ENCODE results near the gene ACOXL. TPM values are rescaled to one million over a fixed set of nuclear protein-coding genes. Genes with fewer than 3 reads are reported as not detected.

ACOXL gene
- total RNA-seq, 1 donor from 2014 or later = 0.23 TPM

DNA sequence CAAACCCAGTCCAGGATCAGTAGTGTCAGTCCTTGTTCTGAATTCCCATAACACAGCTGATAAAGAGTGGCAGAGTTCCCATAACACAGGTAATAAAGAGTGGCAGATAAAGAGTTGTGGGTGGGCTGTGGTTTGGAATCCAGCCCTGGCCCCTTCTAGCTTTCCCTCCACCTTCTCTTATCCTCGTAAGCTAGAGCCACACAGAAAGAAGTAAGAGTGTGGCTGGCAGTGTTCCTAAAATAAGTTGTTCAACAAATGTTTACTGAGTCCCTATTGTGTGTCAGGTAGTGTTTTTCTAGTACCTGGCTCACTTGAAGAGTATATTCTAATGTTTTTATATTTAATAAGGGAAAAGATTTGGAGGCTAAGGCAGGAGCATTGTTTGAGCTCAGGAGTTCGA is 323.4 kb downstream of the ACOXL start:
- Histone ChIP-seq H3K4me1 (ENCODE audit: insufficient read depth, low read length) (no peaks in the 10 kb centered on the region), H4K20me1 (ENCODE audit: insufficient read depth, low read length) (peaks cover 4% of the 10 kb centered on the region), H3K4me2 (ENCODE audit: low read length) (no peak overlapping the region), H3K9ac (ENCODE audit: low read length) (no peak overlapping the region), H3K79me2 (ENCODE audit: insufficient read depth, low read length) (no peaks in the 10 kb centered on the region), H3K27me3 (ENCODE audit: insufficient read depth, low read length) (peaks cover 23% of the 10 kb centered on the region), H3K27ac (ENCODE audit: low read depth, low read length) (no peak overlapping the region), H2AFZ (ENCODE audit: low read depth, low read length) (no peak overlapping the region), H3K9me3 (ENCODE audit: insufficient read depth, low read depth, low read length) (no peaks in the 10 kb centered on the region), H3K36me3 (ENCODE audit: insufficient read depth, low read length) (no peaks in the 10 kb centered on the region), H3K4me3 (ENCODE audit: insufficient read depth, low read depth, low read length) (no peak overlapping the region)
- H3K9me3 Mint-ChIP-seq (ENCODE audit: unreplicated experiment) = no peaks in the 10 kb centered on the region
- TF ChIP-seq EZH2 (IDR thresholded peaks at IDR 0.05; ENCODE audit: insufficient read depth, low read length) (no peak), CTCF (IDR thresholded peaks at IDR 0.05; ENCODE audit: insufficient read depth, low read depth, low read length) (no peak)
- H3K27ac Mint-ChIP-seq (ENCODE audit: unreplicated experiment) = no peak overlapping the region
- H3K36me3 Mint-ChIP-seq (ENCODE audit: low read depth, unreplicated experiment) = no peaks in the 10 kb centered on the region
- FAIRE-seq (no peak), DNase-seq (ENCODE audit: low read depth) (no peak)
- H3K4me1 Mint-ChIP-seq (ENCODE audit: low read depth, unreplicated experiment) = peaks cover 12% of the 10 kb centered on the region
- H3K27me3 Mint-ChIP-seq (ENCODE audit: low read depth, unreplicated experiment) = peaks cover 17% of the 10 kb centered on the region
- no peak overlapping the region for H3K4me3 Mint-ChIP-seq (ENCODE audit: unreplicated experiment)

- H3K27me3 Mint-ChIP-seq (ENCODE audit: low read depth, unreplicated experiment) = peaks cover 15% of the 10 kb centered on the region
These were observed 324.7 kb downstream of the ACOXL start for GRCh38 chr2:111057045-111057444.

More at GRCh38 chr2:111057045-111057444, 324.7 kb downstream of the ACOXL start:
- Mint-ChIP-seq H3K4me1 (ENCODE audit: low read depth, unreplicated experiment) (peaks cover 12% of the 10 kb centered on the region), H3K9me3 (ENCODE audit: unreplicated experiment) (no peaks in the 10 kb centered on the region), H3K36me3 (ENCODE audit: low read depth, unreplicated experiment) (no peaks in the 10 kb centered on the region), H3K27ac (ENCODE audit: unreplicated experiment) (no peak overlapping the region), H3K4me3 (ENCODE audit: unreplicated experiment) (no peak overlapping the region)
- no peak for DNase-seq (ENCODE audit: low read depth)
- Histone ChIP-seq H2AFZ (ENCODE audit: low read depth, low read length) (no peak overlapping the region), H3K4me1 (ENCODE audit: insufficient read depth, low read length) (no peaks in the 10 kb centered on the region), H3K79me2 (ENCODE audit: insufficient read depth, low read length) (no peaks in the 10 kb centered on the region), H3K9ac (ENCODE audit: low read length) (no peak overlapping the region), H3K9me3 (ENCODE audit: insufficient read depth, low read depth, low read length) (no peaks in the 10 kb centered on the region), H3K36me3 (ENCODE audit: insufficient read depth, low read length) (no peaks in the 10 kb centered on the region), H4K20me1 (ENCODE audit: insufficient read depth, low read length) (peaks cover 4% of the 10 kb centered on the region), H3K27me3 (ENCODE audit: insufficient read depth, low read length) (peaks cover 25% of the 10 kb centered on the region), H3K27ac (ENCODE audit: low read depth, low read length) (no peak overlapping the region), H3K4me2 (ENCODE audit: low read length) (no peak overlapping the region), H3K4me3 (ENCODE audit: insufficient read depth, low read depth, low read length) (no peak overlapping the region)
- FAIRE-seq = no peak
- TF ChIP-seq CTCF (IDR thresholded peaks at IDR 0.05; ENCODE audit: insufficient read depth, low read depth, low read length) (no peak), EZH2 (IDR thresholded peaks at IDR 0.05; ENCODE audit: insufficient read depth, low read length) (no peak)

Measured in astrocyte (in vitro differentiated cells and primary cell).